Measurements from ENCODE around the gene CPO.
A peak's percentile ranks its signal among the peaks of the same experiment; 100 is the strongest.

Gene CPO

GRCh38 chr2:206978746-206979145, 39.4 kb downstream of the CPO start:
- DNase-seq = no peak

GRCh38 chr2:206979365-206979764, 40.0 kb downstream of the CPO start:
- DNase-seq = no peak

GRCh38 chr2:206979922-206980321, 40.6 kb downstream of the CPO start:
- DNase-seq = no peak

- DNase-seq = no peak
Measured at GRCh38 chr2:206980413-206980812, 41.1 kb downstream of the CPO start.

- no peak for DNase-seq
Measured at GRCh38 chr2:206981086-206981674, 41.9 kb downstream of the CPO start.

- peak; percentile 53 to 62 for DNase-seq
Measured at GRCh38 chr2:206981739-206982340, 42.5 kb downstream of the CPO start.

GRCh38 chr2:206982360-206982955, 43.1 kb downstream of the CPO start:
- no peak for DNase-seq

- DNase-seq = no peak
Measured at GRCh38 chr2:206983161-206983859, 44.0 kb downstream of the CPO start.

GRCh38 chr2:206984206-206984605, 44.9 kb downstream of the CPO start:
- DNase-seq = no peak

GRCh38 chr2:206986943-206987342, 47.6 kb downstream of the CPO start:
- no peak for DNase-seq

GRCh38 chr2:206987810-206988209, 48.5 kb downstream of the CPO start:
- DNase-seq = no peak

GRCh38 chr2:206988884-206989283, 49.6 kb downstream of the CPO start:
- no peak for DNase-seq

- DNase-seq = peak; percentile 3 to 52
Measured at GRCh38 chr2:206989311-206989710, 50.0 kb downstream of the CPO start.

- DNase-seq = no peak
Measured at GRCh38 chr2:206990360-206990759, 51.0 kb downstream of the CPO start.

GRCh38 chr2:206991070-206991469, 51.8 kb downstream of the CPO start:
- no peak for DNase-seq

GRCh38 chr2:206993396-206993911, 54.1 kb downstream of the CPO start:
- DNase-seq = no peak

- no peak for DNase-seq
Measured at GRCh38 chr2:206993964-206994363, 54.6 kb downstream of the CPO start.

- DNase-seq = no peak
Measured at GRCh38 chr2:206996556-206997065, 57.3 kb downstream of the CPO start.

- DNase-seq = no peak
Measured at GRCh38 chr2:207008105-207008990, 69.0 kb downstream of the CPO start.

GRCh38 chr2:207012461-207012860, 73.1 kb downstream of the CPO start:
- DNase-seq = no peak

- no peak for DNase-seq
Measured at GRCh38 chr2:207014424-207014823, 75.1 kb downstream of the CPO start.

- DNase-seq = no peak
Measured at GRCh38 chr2:207015901-207016300, 76.6 kb downstream of the CPO start.

Measured in SHP77 (cell line).